Measurements from ENCODE around the gene HASPIN. TPM values are rescaled to one million over a fixed set of nuclear protein-coding genes. Genes with fewer than 3 reads are reported as not detected.

The HASPIN gene
- total and polyA plus RNA-seq, 12 donors = 0.12 to 1.5 (median 0.25) TPM; not detected in 1

- Histone ChIP-seq H3K27ac (no peak overlapping the region), H3K36me3 (no peaks in the 10 kb centered on the region), H3K9me3 (peaks cover 0 to 8% (median 0%) of the 10 kb centered on the region in 11 donors), H3K4me3 (no peak overlapping the region), H3K27me3 (peaks cover 0 to 7% (median 0%) of the 10 kb centered on the region in 7 donors), H3K4me1 (peaks cover 0 to 7% (median 0%) of the 10 kb centered on the region in 9 donors)
- no peak for ATAC-seq
- no peak for TF ChIP-seq CTCF (IDR thresholded peaks at IDR 0.05)
- WGBS, 2 donors = 57 to 65% methylated on average over 8 of the region's 8 CpGs
- intact Hi-C loops (cut with DNase I) = no loop called here
- DNase-seq = no peak
Observed at GRCh38 chr17:3770466-3770865, 46.8 kb downstream of the HASPIN start.

- H3K4me1 ChIP-seq = peaks cover 0 to under 1% (median 0%) of the 10 kb centered on the region in 9 donors
- ATAC-seq (no peak), DNase-seq (no peak)
- no peak for TF ChIP-seq CTCF (IDR thresholded peaks at IDR 0.05)
- H3K27ac ChIP-seq = no peak overlapping the region
- WGBS, 2 donors = 76 to 85% methylated on average over 16 of the region's 16 CpGs
- no peak overlapping the region for H3K4me3 ChIP-seq
- intact Hi-C loops (cut with DNase I) = no loop called here
- H3K9me3 ChIP-seq = peaks cover 0 to 8% (median 0%) of the 10 kb centered on the region in 11 donors
- peaks cover 0 to 7% (median 0%) of the 10 kb centered on the region in 7 donors for H3K27me3 ChIP-seq
- H3K36me3 ChIP-seq = no peaks in the 10 kb centered on the region
Observed at GRCh38 chr17:3771140-3771539, 47.4 kb downstream of the HASPIN start.

- Histone ChIP-seq H3K27me3 (peaks cover 0 to 7% (median 0%) of the 10 kb centered on the region in 7 donors), H3K4me3 (no peak overlapping the region), H3K36me3 (no peaks in the 10 kb centered on the region), H3K27ac (no peak overlapping the region), H3K4me1 (no peaks in the 10 kb centered on the region), H3K9me3 (peaks cover 0 to 3% (median 0%) of the 10 kb centered on the region in 11 donors)
- no peak for ATAC-seq
- intact Hi-C loops (cut with DNase I) = no loop called here
- DNase-seq = no peak
- TF ChIP-seq CTCF (IDR thresholded peaks at IDR 0.05) = no peak
- 69 to 72% methylated on average over 12 of the region's 12 CpGs for WGBS, 2 donors
Observed at GRCh38 chr17:3772764-3773163, 49.1 kb downstream of the HASPIN start.

GRCh38 chr17:3773511-3773910 lies 49.8 kb downstream of the HASPIN start:
- intact Hi-C loops (cut with DNase I) = no loop called here
- 78 to 80% methylated on average over 5 of the region's 5 CpGs for WGBS, 2 donors
- Histone ChIP-seq H3K4me1 (no peaks in the 10 kb centered on the region), H3K4me3 (no peak overlapping the region), H3K27me3 (peaks cover 0 to 7% (median 0%) of the 10 kb centered on the region in 7 donors), H3K27ac (no peak overlapping the region), H3K36me3 (no peaks in the 10 kb centered on the region), H3K9me3 (no peaks in the 10 kb centered on the region)
- no peak for TF ChIP-seq CTCF (IDR thresholded peaks at IDR 0.05)
- DNase-seq (no peak), ATAC-seq (no peak)
